HG03457 (cell line): ENCODE data around the gene ADAMTS1.

Experiments used
- ATAC-seq: cut with Tn5 transposase; IDR thresholded peaks from one replicate; pipeline ENCODE4 v1.9.1; 2021; ENCODE audit warnings: moderate number of reproducible peaks; ENCODE audit not compliant: unreplicated experiment

The ADAMTS1 gene

DNA sequence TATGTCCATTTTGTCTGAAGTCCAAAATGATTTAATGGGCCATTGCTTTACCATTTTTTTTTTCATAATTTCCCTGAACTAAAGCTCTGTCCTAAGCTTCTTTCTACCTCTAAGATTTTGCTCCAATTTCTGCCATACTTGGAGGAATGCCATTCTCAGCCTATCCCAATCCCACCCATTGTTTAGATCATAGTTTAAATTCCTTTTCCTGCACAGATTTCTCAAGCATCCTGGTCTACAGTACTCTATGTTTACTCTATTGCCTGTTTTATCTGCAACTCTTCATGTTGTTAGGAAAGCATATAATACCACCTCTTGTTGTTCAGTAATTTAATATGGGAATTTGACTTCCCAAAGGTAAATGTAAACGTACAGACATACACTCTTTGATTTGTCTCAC is 30.8 kb downstream of the ADAMTS1 start:
- no peak for ATAC-seq

DNA sequence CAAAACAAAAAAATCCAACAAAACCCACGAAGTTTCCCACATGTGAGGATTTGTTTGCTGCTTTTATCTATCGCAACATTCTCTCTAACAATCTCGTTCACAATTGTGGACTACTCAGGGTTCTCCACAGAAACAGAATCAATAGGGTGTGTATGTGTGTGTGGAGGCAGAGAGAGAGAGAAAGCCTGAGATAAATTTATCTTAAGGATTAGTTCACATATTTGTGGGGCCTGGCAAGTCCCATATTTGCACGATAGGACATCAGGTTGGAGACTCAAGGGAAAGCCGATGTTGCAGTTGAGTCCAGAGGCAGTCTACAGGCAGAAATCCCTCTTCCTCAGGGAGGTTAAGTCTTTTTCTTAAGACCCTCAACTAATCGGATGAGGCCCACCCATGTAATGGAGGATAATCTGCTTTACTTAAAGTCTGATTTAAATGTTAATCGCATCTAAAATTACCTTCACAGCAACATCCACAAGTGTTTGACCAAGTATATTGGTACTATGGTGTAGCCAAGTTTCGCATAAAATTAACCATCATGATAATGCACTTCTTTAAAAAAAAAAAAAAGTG is 31.7 kb downstream of the ADAMTS1 start:
- ATAC-seq = no peak

DNA sequence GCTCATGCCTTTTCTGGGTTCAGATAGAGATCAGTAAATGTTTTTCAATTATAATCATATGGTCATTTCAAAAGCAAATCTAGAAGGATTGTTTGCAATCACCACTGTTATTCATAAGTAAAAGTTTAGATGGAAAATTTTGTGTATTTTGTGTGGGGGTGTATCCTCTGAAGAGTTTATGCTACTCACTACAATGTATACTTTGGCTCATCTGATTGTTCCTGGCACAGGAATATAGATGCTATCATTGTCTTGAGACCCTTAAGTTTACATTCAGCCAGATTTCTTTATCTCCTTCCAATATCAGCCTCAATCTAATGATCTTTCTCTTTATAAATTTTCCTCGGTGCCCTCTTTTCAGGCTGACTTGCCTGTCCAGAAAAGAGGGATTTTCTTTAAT is 33.0 kb downstream of the ADAMTS1 start:
- ATAC-seq = no peak

DNA sequence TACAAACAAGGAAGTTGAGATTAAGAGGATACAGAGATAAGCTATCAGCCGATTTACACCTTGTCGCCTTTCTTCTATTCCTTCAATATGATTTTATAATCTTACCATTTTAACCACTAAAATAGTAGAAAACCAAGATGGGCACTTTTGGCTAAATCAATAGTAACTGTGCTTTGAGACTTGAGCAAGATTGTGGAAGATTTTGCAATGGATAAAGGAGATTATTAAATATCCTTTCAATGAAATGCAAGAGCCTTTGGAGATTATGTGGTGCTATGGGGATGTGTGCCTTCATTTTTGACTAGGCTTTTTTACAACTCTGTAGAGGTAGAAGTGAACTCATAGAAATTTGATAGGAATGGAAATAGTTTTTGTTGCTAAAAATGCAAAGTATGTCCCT is 33.7 kb downstream of the ADAMTS1 start:
- no peak for ATAC-seq

DNA sequence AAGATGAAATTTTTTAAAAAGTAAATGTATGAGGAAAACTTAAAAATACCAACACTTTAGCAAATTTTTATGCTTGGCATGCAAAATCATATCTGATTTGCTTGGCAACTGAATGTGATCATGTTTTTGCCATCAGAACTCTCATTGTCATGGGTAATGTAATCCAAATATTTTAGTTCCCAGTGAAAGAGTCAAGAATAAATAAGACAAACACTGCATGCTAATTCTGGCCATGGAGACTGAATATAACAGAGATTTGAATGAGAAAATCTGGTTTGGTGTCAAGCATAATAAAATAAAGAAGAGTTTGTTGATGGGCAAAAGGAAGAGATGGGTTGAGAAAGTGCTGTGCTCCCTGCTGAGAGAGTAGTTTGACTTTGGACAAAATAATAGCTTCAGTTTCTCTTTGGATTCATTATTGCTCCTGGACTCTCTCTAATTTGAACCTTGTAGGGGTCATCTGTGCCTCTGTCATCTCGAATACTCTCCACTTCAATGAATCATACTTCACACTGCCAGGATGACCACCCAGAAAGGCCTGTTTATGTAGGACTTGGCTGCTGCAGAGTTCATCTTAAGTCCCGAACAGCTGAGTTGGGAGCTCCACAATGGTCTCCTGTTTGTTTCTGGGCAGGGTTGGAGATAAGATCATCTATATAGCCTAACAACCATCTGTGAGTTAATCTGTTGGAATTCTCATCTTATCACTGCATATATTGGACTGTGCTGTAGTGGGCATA is 34.4 kb downstream of the ADAMTS1 start:
- ATAC-seq = no peak

DNA sequence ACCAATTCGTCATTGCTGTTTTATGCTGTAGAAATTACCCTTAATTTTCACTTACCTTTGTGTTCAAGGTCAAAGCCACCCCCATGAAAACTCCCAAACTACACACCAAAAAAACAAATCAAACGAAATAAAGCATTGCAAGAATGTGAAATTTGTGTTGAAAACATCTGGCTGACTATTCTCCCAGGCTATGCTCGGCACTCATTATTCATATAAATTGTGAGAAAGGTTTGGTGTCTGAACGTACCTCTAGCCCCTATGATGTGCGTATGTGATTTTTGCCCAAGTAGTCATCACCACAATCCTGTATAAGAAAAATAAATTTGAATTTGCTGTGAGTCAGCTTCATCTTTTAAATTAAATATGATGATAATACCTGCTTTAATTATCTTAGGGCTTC is 34.9 kb downstream of the ADAMTS1 start:
- ATAC-seq = no peak

DNA sequence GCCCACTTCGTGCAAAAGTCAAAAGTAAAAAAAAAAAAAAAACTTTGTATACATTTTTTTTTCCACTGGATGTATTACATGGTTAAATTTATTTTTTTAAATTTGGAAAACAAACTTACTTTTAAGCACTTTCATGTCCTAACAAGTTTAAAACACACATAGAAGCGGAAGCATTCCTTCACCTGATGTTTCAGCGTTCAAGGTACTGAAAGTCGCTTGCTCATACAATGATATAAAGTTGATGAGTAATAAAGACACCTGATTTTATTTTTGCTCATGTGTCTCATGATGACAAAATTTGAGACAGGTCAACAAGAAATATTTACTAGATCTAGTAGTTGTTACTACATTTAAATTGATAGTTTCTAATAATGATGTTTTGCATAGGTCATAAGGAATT is 35.5 kb downstream of the ADAMTS1 start:
- no peak for ATAC-seq

DNA sequence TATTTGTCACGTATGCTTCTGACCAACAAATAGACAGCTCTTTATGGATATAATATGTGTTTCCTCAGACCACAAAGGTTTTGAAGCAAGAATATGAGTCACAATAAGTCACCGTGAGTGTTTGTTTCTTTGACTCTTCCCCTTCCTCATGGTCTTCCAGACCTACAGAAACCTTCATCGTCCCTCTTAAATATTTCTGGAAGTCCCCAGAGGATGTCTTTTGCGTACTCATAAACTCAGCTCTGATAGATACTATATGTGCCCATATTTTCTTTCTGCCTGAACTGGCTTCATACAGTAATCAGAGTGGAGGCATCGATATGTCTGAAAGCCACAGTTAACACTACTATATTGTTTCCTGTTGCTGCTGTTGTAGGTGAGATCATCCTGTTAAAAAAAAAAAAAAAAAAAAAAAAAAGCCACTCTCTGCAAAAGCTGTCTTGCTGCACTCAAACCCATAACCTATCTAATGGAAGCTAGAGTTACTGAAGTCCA is 38.4 kb downstream of the ADAMTS1 start:
- no peak for ATAC-seq

DNA sequence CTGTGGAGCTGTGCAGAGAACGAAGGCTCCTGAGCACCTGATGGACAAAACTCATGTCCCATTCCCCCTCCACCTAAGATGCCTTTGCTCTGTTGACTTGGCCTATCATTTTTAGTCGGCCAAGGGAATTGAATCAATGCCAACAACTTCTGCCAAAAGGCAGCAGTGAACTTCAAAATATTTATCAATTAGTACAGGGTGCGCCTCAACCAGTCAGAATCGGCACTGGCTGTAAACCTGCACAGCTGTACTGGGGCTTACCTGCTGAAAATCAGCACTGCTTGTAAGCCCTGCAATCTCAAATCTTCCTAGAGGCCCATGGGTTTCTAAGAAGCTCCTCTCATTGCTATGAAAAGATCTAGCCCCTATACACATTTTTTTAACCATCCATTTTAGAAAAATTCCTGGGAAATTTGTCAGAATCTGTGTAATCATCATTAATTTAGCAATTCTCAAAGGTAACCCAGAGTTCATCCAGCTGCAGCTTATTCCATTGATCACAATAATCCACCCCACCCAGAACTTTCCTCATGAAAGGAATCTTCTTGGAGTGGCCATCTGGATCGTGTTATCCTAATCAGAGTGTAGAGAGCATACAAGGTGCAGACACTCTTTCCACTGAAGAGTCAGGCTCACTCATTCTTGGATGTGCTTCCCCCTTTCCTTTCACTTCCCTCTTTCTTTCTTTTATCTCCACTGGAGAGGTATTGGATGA is 40.2 kb downstream of the ADAMTS1 start:
- no peak for ATAC-seq

DNA sequence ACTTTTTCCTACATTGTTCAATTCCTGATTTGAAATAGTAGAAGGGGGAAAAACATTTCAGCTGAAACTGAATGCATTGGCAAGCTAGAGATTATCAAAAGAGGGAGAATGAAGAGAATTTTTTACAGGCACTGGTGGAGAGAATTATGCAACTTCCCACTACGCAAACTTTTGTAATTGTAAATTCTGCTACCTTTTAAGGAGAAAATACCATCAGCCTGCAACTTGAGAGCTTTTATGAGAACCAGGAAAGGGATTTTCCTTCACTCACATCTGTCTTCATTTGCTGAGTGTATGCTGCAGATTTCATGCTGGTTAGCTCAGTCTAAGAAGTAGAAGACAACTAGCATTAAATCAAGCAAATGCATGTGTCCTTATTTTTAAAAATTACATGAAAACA is 43.7 kb downstream of the ADAMTS1 start:
- ATAC-seq = no peak

DNA sequence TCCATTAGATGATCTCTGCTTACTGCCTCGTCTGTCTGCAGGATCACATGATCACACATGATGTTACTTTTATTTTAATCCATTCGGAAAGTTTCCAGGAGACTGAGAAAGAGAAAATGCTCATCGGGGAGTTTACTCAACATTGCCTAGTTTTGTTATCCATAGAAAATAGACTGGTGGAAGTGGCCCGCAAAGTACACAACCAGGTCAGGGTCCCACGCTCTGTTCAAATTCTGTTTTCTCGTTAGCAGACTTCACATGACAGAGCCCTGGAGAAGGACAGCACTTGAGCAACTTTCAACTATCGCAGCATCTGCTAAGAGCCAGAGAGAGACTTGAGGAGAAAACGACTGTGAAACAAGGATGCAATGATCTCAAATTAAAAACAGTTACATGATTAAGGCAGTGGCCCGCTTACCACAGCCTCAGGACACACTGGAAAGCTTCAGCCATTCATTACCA is 44.2 kb downstream of the ADAMTS1 start:
- ATAC-seq = no peak

DNA sequence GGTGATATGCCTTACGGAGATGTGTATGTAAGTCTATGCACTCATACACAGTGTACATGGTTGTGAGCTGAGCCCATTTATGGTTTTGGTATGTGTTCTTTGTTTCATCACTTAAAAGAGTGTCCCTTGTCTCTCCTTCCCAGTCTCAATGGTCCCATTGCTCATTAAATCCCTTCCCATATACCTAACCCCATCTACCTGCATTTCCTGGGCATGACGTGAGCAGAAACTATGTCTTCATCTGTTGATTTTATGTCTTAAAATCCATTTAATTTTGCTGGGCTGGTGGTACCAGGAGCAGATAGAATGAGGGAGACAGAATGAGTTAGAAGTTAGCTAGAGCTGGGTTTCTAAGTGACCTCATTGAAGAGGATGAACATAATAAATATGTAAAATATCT is 44.8 kb downstream of the ADAMTS1 start:
- ATAC-seq = no peak

DNA sequence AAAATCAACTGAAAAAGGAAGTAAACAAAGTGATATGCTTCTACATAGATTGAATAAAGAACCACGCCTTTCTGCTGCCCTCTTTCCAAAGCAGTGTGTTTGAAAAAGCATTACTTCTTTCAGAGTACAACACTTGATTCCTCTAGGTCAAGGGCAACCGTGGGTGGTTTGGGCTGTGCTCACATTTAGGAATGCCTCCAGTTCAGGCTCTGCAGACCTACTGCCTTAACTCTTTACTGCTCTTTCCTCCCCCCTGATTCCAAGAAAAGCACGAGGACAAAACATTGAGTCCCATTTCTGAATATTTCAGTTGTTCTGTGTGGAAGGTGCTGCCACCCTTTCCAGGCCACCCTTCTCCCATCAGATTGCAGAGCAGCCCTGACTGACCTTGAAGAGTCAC is 45.2 kb downstream of the ADAMTS1 start:
- ATAC-seq = no peak

DNA sequence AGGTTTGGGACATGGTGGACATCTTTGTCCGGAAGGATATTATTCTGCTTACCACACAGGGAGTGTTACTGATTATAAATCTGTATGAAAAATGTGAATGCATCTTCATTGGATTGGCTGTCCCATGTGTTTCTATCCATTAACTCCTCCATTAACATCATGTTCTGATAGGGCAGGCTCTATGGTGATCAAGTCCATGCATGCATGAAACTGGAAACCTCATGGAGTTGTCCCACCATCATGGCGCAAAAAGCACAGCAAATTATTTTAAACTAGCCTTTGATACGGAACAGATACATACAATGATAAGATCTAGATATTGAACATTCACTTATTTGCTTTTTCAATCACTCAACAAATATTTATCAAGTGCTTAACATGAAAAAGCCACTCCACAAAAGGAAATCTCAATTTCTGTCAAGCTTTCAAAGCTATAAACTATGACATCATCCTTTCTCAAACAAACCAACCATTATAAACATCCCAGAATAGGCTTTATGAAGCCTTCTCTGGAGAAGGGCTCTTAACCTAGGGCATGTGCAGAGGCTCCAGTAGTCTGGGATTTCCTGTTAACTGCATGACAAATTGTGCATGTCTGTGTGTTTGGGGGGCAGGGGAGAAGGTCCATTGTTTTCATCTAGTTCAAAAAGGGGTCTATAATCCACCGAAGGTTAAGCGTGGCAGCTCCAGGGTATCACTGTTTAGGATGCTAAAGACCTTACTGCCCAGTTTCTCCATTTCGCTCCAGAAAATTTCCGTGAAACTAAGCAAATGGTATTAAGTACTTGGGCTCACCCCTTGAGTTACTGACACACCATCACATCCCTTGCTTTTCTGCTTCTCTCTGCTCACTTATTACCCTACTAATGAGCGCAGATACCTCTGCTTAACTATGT is 46.1 kb downstream of the ADAMTS1 start:
- ATAC-seq = no peak

DNA sequence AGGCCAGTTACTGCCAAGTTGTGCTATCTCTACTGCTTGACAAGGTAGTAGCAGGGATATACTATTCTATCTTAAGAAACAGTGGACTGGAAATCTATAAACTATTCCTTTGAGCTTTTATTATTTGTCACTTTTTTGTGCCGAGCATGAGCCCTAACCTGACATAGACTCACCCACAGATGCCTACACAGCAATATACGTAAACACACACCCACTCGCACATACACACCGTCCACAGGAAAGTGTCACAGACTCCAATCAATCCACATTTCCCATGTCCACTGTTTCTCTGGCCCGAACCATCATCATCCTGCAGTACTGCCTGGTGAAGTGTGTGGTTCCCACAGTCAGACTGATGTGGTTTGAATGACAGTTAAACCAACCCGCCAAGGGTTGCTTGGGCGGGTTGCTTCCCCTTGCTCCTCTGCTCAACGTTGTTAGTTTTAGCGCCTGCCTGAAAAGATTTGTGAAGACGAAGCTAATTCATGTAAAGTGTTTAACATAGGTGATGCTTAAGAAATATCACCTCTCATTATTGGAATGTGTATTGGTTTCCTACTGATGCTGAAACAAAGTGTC is 47.2 kb downstream of the ADAMTS1 start:
- ATAC-seq = no peak

DNA sequence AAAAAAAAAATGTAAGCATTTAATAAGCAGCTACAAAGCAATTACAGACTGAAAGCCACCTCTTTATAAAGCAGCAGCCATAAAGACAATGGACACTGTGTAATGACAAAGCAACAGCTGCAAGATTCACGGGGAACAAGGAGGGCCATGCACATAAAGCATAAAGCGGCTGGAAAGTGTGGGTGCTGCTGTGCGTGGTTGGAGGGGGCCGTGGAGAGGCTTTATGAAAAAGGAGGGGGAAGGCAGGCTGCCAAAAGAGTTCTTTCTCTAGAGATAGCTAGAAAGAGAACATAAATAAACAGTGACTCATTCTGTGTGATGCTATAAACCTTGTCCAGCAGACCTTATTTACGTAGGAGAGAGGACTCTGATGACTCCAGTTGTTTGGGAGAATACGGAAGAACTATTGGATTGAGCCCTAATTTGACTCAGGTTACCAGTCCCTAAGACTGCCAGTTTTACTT is 49.3 kb downstream of the ADAMTS1 start:
- ATAC-seq = no peak

DNA sequence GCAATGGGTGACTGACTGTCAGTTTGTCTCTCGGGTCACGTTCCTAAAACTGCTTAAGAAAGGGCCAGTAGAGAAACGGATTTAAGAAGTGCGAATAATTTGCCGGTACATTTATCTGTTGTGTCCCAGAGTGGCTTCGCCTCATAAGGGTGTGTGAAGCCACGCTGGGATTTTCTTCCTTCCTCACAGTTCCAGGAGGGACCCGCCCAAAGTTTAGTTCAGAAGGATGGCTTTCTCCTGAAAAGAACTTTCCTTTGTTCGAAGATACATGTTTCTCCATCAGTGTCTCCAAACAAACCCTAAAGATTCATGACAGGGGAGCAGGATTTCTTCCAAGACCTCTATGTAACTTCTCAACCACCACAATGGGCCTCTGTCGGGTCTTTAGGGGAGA is 49.8 kb downstream of the ADAMTS1 start:
- ATAC-seq = no peak

DNA sequence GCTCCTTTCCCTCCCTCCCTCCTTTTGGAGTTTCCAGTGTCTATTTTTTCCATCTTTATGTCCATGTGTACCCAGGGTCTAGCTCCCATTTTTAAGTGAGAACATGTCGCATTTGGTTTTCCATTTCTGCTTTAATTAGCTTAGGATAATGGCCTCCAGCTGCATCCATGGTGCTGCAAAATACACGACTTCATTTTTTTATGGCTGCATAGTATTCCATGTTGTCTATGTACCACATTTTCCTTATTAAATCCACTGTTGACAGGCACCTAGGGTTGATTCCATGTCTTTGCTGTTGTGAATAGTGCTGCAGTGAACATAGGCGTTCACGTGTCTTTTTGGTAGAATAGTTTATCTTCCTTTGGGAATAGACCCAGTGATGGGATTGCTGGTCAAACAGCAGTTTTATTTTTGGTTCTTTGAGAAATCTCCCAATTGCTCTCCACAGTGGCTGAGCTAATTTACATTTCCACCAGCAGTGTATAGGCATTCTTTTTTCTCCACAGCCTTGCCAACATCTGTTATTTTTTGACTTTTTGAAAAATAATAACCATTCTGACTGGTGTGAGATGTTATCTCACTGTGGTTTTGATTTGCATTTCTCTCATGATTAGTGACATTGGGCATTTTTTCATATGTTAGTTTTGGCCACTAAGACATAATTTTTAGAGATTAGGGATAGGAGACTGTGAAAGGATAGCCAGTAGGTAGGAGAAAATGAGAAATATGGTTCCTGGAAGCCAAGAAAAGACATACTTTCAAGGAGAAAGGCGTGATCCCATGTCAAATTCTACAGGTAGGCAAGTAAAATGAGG is 50.4 kb downstream of the ADAMTS1 start:
- no peak for ATAC-seq

DNA sequence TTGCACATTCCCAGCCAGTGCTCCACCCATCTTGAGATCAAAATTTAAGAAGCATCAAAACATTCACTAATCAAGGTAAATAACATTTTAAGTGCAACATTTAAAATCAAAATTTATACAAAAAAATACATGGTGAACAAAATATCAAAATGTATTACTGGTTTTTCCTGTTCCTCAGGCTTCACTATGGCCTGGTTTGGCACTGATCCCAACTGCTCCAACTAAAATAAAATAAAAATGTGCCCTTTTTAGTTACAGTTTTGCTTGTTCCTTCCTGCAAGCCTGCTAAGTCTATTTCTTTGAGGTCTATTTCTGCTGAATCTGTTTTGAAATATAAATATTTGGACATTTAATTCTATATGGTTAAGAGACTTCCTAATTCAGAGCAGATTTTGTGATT is 54.9 kb downstream of the ADAMTS1 start:
- no peak for ATAC-seq

DNA sequence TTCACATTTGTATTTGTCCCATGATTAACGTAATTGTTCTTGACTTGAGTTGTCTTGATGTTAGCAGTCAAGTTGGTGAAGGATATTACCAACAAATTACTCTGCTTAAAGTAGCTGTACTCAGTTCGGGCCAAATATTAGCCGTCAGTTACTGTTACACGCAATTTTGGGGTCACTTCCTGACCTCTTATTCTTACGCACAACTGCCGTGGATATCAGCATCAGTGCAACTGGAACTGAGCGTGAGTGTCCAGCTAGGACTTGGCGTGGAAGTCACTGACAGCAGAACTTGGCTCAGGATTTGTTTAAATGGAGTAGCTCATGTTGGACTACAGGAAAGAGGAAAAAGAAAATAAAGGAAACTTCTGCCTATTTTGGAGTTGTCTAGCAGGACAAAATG is 56.4 kb downstream of the ADAMTS1 start:
- ATAC-seq = no peak
